Measurements from ENCODE around the gene EMC8. TPM values are rescaled to one million over a fixed set of nuclear protein-coding genes. Genes with fewer than 3 reads are reported as not detected.

The EMC8 gene
- total RNA-seq, 1 donor from 2014 or later, result 20.0 TPM

GRCh38 chr16:85767531-85767930 is 31.8 kb downstream of the EMC8 start:
- H3K27me3 ChIP-seq, result no peaks in the 10 kb centered on the region
- no peak for DNase-seq
- intact Hi-C loops (cut with DNase I), result no loop called here
- no peak for TF ChIP-seq CTCF (IDR thresholded peaks at IDR 0.05)
- H3K4me3 ChIP-seq, result no peak overlapping the region
- peak; percentile 12 for ATAC-seq
- peaks cover 10% of the 10 kb centered on the region for H3K36me3 ChIP-seq
- H3K9me3 ChIP-seq, result no peaks in the 10 kb centered on the region
- no peaks in the 10 kb centered on the region for H3K4me1 ChIP-seq
- H3K27ac ChIP-seq, result no peak overlapping the region

GRCh38 chr16:85765767-85766166 is 33.6 kb downstream of the EMC8 start:
- intact Hi-C loops (cut with DNase I), result no loop called here
- Histone ChIP-seq H3K4me3 (no peak overlapping the region), H3K27ac (no peak overlapping the region), H3K9me3 (no peaks in the 10 kb centered on the region), H3K4me1 (no peaks in the 10 kb centered on the region), H3K27me3 (no peaks in the 10 kb centered on the region), H3K36me3 (peaks cover 1% of the 10 kb centered on the region)
- no peak for TF ChIP-seq CTCF (IDR thresholded peaks at IDR 0.05)
- ATAC-seq, result no peak
- no peak for DNase-seq

GRCh38 chr16:85765211-85765610 is 34.1 kb downstream of the EMC8 start:
- intact Hi-C loops (cut with DNase I), result no loop called here
- no peak for DNase-seq
- Histone ChIP-seq H3K36me3 (no peaks in the 10 kb centered on the region), H3K27me3 (no peaks in the 10 kb centered on the region), H3K4me3 (no peak overlapping the region), H3K4me1 (no peaks in the 10 kb centered on the region), H3K9me3 (no peaks in the 10 kb centered on the region), H3K27ac (no peak overlapping the region)
- no peak for ATAC-seq
- no peak for TF ChIP-seq CTCF (IDR thresholded peaks at IDR 0.05)

GRCh38 chr16:85763616-85764015 is 35.7 kb downstream of the EMC8 start:
- DNase-seq (no peak), ATAC-seq (no peak)
- H3K4me1 ChIP-seq, result no peaks in the 10 kb centered on the region
- TF ChIP-seq CTCF (IDR thresholded peaks at IDR 0.05), result no peak
- H3K9me3 ChIP-seq, result no peaks in the 10 kb centered on the region
- H3K4me3 ChIP-seq, result no peak overlapping the region
- no peaks in the 10 kb centered on the region for H3K27me3 ChIP-seq
- H3K36me3 ChIP-seq, result no peaks in the 10 kb centered on the region
- intact Hi-C loops (cut with DNase I), result no loop called here
- H3K27ac ChIP-seq, result no peak overlapping the region

GRCh38 chr16:85762970-85763369 is 36.4 kb downstream of the EMC8 start:
- H3K9me3 ChIP-seq, result no peaks in the 10 kb centered on the region
- no peaks in the 10 kb centered on the region for H3K27me3 ChIP-seq
- no peak for ATAC-seq

More at GRCh38 chr16:85762970-85763369, 36.4 kb downstream of the EMC8 start:
- Histone ChIP-seq H3K27ac (no peak overlapping the region), H3K4me3 (no peak overlapping the region), H3K4me1 (no peaks in the 10 kb centered on the region), H3K36me3 (no peaks in the 10 kb centered on the region)
- intact Hi-C loops (cut with DNase I), result no loop called here
- no peak for DNase-seq
- TF ChIP-seq CTCF (IDR thresholded peaks at IDR 0.05), result no peak
